H1 (cell line): Measurements from ENCODE around the gene KIF5A. TPM values are rescaled to one million over a fixed set of nuclear protein-coding genes. Genes with fewer than 3 reads are reported as not detected.

ENCODE experiments used
- CBX5 ChIP-seq: fragments of 300-800, 300-1000 bp; sonication (generic); IDR thresholded peaks from 2 replicates; pipeline ENCODE4 v1.7.1; 2016; ENCODE audit warnings: antibody characterized with exemption, low read length, low read depth
- EGR1 ChIP-seq: IDR thresholded peaks from 2 replicates; pipeline ENCODE4 v1.6.1; 2011; ENCODE audit warnings: low read depth, low read length, borderline replicate concordance
- JUN ChIP-seq: IDR thresholded peaks from 2 replicates; pipeline ENCODE4 v1.6.1; 2011; ENCODE audit warnings: low read depth, mild to moderate bottlenecking, improper control_type of control experiment, low read length
- KDM4A ChIP-seq: IDR thresholded peaks from one replicate; pipeline ENCODE4 v1.7.1; 2012; ENCODE audit warnings: low read depth, mild to moderate bottlenecking, moderate library complexity, low read length, inconsistent platforms; ENCODE audit not compliant: severe bottlenecking
- POLR2A ChIP-seq, 2 experiments: IDR thresholded peaks; 1 replicate in 1 of 2; 2 replicates in 1 of 2; pipeline ENCODE4 v1.6.1; 2011; ENCODE audit warnings: low read depth in 2 of 2, low read length in 2 of 2, mild to moderate bottlenecking in 2 of 2; ENCODE audit errors: control extremely low read depth in 1 of 2
- POLR2AphosphoS5 ChIP-seq: IDR thresholded peaks from 2 replicates; pipeline ENCODE4 v1.6.1; 2011; ENCODE audit warnings: low read depth, low read length
- RNF2 ChIP-seq: fragments of 200-900, 300-1000 bp; sonication (generic); IDR thresholded peaks from 2 replicates; pipeline ENCODE4 v1.7.1; 2016; ENCODE audit warnings: borderline replicate concordance, low read depth, mild to moderate bottlenecking, antibody characterized with exemption, low read length; ENCODE audit not compliant: poor library complexity, severe bottlenecking; ENCODE audit errors: missing control alignments
- SRF ChIP-seq: IDR thresholded peaks from 2 replicates; pipeline ENCODE4 v1.6.1; 2011; ENCODE audit warnings: mild to moderate bottlenecking, low read depth, low read length, moderate library complexity
- TAF7 ChIP-seq: optimal IDR thresholded peaks from 2 replicates; pipeline ENCODE3; 2011; ENCODE audit warnings: low read depth, mild to moderate bottlenecking, inconsistent platforms, low read length, moderate library complexity, borderline replicate concordance
- polyA plus RNA-seq, 7 experiments: library from polyadenylated mRNA; depleted of rRNA in 3 of 7; stranded (reverse) in 5 of 7; unstranded in 2 of 7; fragments of >200 nt in 5 of 7; fragments of 200-250 nt in 2 of 7; gene quantifications; 1 replicate in 5 of 7; 2 replicates in 1 of 7; 4 replicates in 1 of 7; pipeline versions ENCODE4 v1.2.1 to v1.2.3, GENCODE V29; 2011 to 2013; ENCODE audit warnings: missing spikeins in 2 of 7, mixed read lengths in 2 of 7
- total RNA-seq: library from RNA; stranded (reverse); fragmentation: NEBNext Ultra II Directional; extraction: Animal tissue kit (Norgen Biotek cat#: 25700); gene quantifications from 2 replicates; pipeline ENCODE4 v1.2.1, GENCODE V29; 2021

The KIF5A gene
- total and polyA plus RNA-seq, 2 of the 8 experiments (the other 6 are each of a cell fraction or from before 2014, with no cell fraction given): 10.7 to 21.9 TPM

DNA sequence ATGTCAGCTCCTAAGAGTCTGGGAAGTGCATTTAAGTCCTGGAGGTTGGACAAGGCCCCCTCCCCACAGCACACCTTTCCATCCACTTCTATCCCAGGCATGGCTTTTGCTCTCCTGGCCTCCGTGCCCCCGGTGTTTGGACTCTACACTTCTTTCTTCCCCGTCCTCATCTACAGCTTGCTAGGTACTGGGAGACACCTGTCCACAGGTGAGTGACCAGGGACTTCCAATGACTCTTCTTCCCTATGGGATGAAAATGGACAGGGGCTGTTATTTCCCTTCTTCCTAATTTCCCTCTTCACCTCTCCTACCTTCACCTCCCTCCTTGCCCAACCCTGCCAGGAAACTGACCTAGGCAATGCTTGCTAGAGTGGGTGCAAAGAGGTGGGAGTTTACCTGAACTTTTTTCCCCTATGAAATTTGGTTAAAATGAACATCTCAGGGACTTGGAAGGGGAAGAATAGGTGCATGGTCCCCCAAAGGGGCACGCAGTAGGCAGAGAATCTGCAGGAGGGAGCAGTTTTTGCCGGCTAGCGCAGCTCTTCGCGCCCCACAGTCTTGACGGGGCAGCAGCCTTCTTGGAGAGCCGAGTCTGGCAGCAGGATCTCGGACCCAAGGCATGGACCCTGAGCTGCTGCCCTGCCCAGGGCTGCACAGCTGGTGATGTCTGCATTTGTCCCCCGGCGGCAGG, 70.5 kb downstream of the KIF5A start (continued):
- no peak for TF ChIP-seq RNF2
- TF ChIP-seq POLR2AphosphoS5: no peak
- no peak for TF ChIP-seq KDM4A
- TF ChIP-seq POLR2A (IDR thresholded peaks at IDR 0.05; ENCODE audit: control extremely low read depth in 1 of 2, low read depth in 2 of 2, low read length in 2 of 2): no peak
- no peak for TF ChIP-seq EGR1
- no peak for TF ChIP-seq CBX5
- no peak for TF ChIP-seq JUN
- no peak for TF ChIP-seq SRF
- TF ChIP-seq TAF7: no peak
